Erythroblast (primary cell): ENCODE measurements around the gene NHLRC4.

Experiments
- GATA1 ChIP-seq: IDR thresholded peaks from 2 replicates; pipeline ENCODE4 v1.6.1; 2011; ENCODE audit warnings: low read depth, mild to moderate bottlenecking, control low read depth, low read length, moderate library complexity
- POLR2A ChIP-seq: IDR thresholded peaks from 2 replicates; pipeline ENCODE4 v1.6.1; 2011; ENCODE audit warnings: mild to moderate bottlenecking, low read length

- TF ChIP-seq POLR2A (no peak), GATA1 (no peak)
These were observed 43.9 kb downstream of the NHLRC4 start for GRCh38 chr16:610513-611381.
